GM21619 (cell line): ENCODE measurements around the gene XAGE1A.
"Not testable (repeated sequence)": the region's sequence is repeated elsewhere in the genome, so short reads cannot be mapped to it uniquely, and the experiment has no call there.

Experiments used
- ATAC-seq: cut with Tn5 transposase; IDR thresholded peaks from one replicate; pipeline ENCODE4 v1.9.1; 2021; ENCODE audit not compliant: unreplicated experiment

The XAGE1A gene

GRCh38 chrX:52495545-52496418, at the start of gene XAGE1A:
Gene XAGE1A (plus strand): TSS chrX:52495808. CDS start chrX:52497362, 1,554 bp downstream.
- ATAC-seq, result not testable (repeated sequence)

GRCh38 chrX:52452031-52452430, 43.6 kb upstream of the XAGE1A start:
- ATAC-seq, result not testable (repeated sequence)

GRCh38 chrX:52471301-52471700, 24.3 kb upstream of the XAGE1A start:
- ATAC-seq, result not testable (repeated sequence)

- ATAC-seq, result not testable (repeated sequence)
These were observed 788 bp downstream of the XAGE1A start for GRCh38 chrX:52496419-52496772.

GRCh38 chrX:52501362-52501761, 5.8 kb downstream of the XAGE1A start:
- not testable (repeated sequence) for ATAC-seq

GRCh38 chrX:52504551-52504950, 8.9 kb downstream of the XAGE1A start:
- ATAC-seq, result no peak

GRCh38 chrX:52507331-52507730, 11.7 kb downstream of the XAGE1A start:
- no peak for ATAC-seq

- no peak for ATAC-seq
These were observed 14.3 kb downstream of the XAGE1A start for GRCh38 chrX:52509916-52510315.

GRCh38 chrX:52511126-52511525, 15.5 kb downstream of the XAGE1A start:
- ATAC-seq, result not testable (repeated sequence)

- ATAC-seq, result not testable (repeated sequence)
These were observed 20.7 kb downstream of the XAGE1A start for GRCh38 chrX:52516110-52516986.

- ATAC-seq, result not testable (repeated sequence)
These were observed 21.3 kb downstream of the XAGE1A start, which contains the start of gene XAGE1B for GRCh38 chrX:52516987-52517325. Gene XAGE1B (minus strand): TSS chrX:52517063. CDS start chrX:52515527, 1,536 bp downstream.

GRCh38 chrX:52541051-52541450, 45.4 kb downstream of the XAGE1A start:
- not testable (repeated sequence) for ATAC-seq

- no peak for ATAC-seq
These were observed 46.7 kb downstream of the XAGE1A start for GRCh38 chrX:52542311-52542710.

GRCh38 chrX:52544147-52544840, 48.7 kb downstream of the XAGE1A start:
- ATAC-seq, result no peak

- ATAC-seq, result not testable (repeated sequence)
These were observed 53.2 kb downstream of the XAGE1A start for GRCh38 chrX:52548769-52549168.
